Kidney capillary endothelial cell (primary cell): ENCODE measurements around the gene FAM3A.
A peak's percentile ranks its signal among the peaks of the same experiment; 100 is the strongest.
"Not testable (repeated sequence)": the region's sequence is repeated elsewhere in the genome, so short reads cannot be mapped to it uniquely, and the experiment has no call there.

Experiments
- DNase-seq: peaks from one replicate; pipeline ENCODE4 v3.0.0-alpha.2; 2018; ENCODE audit warnings: low spot score

The FAM3A gene

DNA sequence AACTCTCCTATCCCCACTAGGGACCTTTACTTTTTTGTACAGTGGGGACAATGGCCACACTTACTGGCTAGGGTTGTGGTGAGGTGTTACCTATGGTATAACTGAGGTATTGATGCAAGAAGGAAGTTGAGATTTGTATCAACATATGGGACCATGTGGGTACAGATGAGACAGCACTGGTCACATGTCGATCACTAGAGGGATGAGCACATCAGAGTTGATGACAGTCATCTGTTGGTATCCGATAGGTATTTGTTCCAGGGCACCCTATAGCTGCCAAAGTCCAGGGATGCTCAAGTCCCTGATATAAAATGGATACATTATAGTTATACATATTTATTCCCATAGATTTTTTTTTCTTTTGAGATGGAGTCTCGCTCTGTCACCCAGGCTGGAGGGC lies 13.0 kb downstream of the FAM3A start:
- no peak for DNase-seq

DNA sequence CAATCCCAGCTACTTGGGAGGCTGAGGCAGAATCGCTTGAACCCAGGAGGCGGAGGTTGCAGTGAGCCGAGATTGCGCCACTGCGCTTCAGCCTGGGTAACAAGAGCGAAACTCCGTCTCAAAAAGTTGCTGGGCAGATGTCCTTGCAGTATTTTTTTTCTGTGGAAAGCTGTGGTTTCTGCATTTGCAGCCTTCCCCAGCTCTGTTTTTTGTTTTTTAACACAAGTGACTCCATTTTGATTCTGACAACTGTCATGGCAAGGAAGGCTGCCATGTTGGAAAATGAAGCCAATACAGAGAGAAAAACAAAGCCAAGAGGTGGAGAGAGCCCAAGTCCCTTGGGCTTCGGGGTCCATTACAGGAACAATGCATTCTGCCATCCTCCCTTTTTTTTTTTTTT lies 13.9 kb downstream of the FAM3A start:
- DNase-seq: no peak

DNA sequence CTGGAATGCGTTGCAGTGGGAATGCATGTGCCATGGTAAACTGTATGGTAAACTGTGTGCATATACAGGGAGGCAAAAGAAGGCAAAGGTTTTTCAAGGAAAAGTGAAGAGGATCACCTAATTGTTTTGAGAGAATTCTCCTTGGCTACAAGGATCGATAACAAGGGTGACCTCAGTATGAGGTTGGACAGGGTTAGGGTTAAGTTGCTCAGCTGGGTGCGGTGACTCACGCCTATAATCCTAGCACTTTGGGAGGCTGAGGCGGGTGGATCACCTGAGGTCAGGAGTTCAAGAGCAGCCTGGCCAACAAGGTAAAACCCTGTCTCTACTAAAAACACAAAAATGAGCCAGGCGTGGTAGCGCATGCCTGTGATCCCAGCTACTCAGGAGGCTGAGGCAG lies 14.6 kb downstream of the FAM3A start:
- DNase-seq: not testable (repeated sequence)

GRCh38 chrX:154496591-154497137 lies 19.4 kb downstream of the FAM3A start:
- DNase-seq: not testable (repeated sequence)

DNA sequence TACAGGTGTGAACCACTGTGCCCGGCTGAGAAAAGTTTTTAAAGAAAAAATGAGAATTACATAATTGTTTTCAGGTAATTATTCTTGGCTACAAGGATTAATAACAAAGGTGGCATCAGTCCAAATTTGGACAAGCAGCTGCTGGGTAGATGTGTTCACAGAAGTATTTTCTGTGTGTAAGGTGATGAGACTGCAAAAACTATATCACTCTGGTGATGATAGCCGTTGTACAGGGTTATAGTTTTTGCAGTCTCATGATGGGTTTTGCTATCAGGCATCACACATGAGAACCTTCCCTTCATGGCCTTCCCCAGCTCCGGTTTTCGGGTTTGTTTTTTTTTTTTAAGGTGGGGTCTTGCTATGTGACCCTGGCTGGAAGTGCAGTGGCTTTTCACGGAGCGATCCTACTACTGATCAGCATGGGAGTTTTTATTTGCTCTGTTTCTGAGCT lies 20.5 kb downstream of the FAM3A start:
- no peak for DNase-seq

DNA sequence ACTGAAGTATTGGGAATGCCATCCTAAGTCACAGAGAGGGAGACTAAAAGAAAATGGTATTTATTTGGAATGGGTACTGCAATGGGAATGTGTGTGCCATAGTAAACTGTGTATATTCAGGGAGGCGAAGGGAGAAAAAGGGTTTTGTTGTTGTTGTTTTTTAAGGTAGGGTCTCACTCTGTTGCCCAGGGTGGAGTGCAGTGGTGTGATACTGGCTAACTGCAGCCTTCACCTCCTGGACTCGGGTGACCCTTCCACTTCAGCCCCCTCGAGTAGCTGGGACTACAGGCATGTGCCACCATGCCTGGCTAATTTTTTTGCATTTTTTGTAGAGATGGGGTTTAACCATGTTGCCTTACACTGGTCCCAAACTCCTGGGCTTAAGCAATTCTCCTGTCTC lies 21.3 kb downstream of the FAM3A start:
- DNase-seq: no peak

DNA sequence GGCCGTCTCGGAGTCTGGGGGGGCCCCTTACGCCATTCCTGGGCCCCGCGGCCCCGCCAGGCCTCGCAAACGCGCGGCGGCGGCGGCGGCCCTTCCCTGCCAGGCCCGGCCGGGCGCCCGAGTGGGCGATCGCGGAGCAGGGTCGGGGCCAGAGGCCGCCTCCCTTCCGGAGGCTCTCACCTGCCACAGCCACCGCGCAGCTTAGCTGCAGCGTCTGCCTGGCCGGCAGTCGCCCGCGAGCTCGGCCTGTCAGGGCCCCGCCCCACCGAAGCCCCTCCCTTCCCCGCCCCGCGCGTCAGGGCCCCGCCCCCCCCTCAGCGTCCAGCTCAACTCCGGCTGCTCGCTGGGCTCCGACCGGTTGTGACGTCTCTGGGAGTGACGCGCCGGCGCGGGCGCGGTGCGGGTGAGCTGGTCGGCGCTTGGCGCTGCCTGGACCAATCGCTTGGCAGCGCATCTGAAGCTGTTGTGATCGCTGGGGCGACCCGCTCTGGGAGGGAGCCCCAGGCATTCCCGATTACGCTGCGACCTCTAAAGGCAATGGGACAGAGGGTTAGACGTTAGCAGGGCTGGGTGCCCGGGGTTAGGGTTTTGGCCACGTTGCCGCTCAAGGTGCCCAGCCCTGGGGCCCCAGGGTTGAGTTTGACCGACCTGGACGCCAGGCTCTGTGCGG lies 25.5 kb downstream of the FAM3A start, which contains the start of gene SLC10A3:
Gene SLC10A3 (minus strand): TSS at position 216 of the 670 bp plus-strand sequence. CDS start 1,689 bp downstream, outside the sequence.
- peak; percentile 85 for DNase-seq

- no peak for DNase-seq
Measured at GRCh38 chrX:154490021-154490413, 26.0 kb downstream of the FAM3A start.

DNA sequence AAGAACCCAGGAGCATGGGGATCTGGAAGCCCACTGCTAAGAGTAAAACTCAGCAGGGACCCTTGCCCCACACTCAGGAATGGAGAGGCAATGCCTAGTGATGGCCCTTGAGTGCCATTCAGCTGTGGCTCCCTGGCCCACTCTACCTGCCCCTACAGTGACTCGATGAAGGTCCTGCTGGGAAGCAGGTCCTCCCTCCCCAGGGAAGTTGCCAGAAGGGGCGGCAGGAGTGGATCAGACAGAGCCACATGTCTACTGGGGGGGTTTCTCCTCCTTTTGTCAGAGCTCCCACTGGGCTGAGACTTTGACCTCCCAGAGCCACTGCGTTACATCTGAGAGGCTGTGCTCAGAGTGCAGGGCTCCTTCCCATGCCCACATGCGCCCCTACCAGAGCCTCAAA lies 26.9 kb downstream of the FAM3A start:
- DNase-seq: no peak

DNA sequence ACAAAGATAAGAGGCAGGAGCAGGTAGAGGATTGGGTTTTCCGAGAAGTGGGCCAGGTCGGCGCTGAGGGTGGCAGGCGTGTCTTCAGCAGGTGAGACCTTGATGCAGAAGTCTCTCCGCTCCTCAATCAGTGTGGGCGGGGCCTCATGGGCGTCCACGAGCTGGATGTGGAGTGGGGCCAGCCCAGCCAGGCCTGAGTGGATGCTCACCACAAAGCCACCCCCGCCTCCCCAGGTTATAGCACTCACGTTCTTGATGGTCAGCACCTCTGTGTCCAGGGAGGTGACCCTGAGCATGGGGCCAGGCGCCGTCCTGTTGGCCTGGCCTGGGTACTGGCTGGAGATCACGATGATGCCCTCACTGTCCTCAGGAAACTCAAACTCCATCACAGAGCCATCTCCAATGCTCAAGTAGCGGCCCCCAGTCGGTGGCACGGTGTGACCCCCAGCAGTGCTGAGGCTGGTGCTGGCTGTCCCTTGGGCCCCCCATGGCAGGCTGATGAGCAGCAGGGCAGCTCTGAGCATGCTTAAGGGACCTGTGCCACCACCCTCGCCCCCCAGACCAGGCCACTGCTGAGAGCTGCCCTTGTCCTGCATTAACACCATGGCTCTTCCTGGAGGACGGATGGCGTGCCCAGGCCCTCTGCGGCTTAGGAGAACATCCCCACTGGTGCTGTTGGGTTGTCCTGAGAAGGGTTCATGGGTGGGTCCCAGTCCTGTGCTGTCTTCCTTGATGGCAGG lies 27.5 kb downstream of the FAM3A start:
- DNase-seq: no peak

DNA sequence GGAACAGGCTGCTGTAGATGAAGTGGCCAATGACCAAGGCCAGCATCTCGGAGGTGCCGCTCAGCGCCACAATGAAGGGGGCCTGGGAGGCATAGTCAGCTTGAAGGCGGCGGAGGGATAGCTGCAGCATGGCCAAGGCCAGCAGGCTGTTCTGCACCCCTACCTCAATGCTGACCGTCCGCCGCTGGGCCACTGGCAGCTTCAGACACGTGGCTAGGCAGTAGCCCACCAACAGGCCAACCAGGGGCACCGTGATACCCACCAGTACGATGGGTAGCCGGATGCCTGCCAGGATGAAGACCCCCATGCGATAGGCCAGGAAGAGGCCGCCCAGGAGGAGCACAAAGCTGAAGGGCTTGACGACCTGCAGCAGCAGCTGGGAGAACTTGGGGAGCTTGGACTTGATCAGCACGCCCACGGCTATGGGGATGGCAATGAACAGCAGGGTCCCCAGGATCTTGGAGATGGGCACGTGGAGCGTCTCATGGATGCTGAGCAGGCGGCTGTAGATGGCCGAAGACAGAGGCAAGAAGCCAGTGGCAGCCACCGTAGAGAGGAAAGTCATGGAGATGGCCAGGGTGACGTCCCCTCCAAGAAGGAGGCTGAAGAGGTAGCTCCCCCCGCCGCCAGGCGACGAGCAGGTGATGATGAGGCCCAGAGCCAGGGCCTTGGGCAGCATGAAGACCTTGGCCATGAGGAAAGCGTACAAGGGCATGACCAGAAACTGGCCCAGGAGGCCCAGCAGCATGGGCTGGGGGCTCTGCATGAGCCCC lies 28.3 kb downstream of the FAM3A start:
- no peak for DNase-seq

- DNase-seq: no peak
Measured at GRCh38 chrX:154486396-154487207, 29.4 kb downstream of the FAM3A start, which contains the start of gene UBL4A. Gene UBL4A (minus strand): TSS chrX:154486615. CDS start chrX:154486584, 31 bp downstream.

DNA sequence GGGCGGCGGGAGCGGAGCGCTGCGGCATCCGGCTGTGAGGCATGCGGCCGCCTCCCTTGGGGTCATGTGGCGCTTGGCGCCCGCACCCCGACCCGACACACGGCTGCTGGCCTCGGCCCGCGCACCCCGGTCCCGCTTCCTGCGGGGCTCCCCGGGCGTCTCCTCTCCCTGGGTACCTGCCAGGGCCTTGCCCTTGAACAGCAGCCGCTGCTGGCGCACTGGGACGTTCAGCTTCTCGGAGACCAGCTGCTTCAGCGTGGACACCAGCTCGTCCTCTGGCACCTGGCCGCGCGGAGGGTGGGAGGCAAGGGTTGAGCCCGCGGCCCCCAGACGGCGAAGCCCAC lies 30.0 kb downstream of the FAM3A start:
- DNase-seq: no peak

GRCh38 chrX:154485150-154486051 lies 30.6 kb downstream of the FAM3A start:
- DNase-seq: no peak

DNA sequence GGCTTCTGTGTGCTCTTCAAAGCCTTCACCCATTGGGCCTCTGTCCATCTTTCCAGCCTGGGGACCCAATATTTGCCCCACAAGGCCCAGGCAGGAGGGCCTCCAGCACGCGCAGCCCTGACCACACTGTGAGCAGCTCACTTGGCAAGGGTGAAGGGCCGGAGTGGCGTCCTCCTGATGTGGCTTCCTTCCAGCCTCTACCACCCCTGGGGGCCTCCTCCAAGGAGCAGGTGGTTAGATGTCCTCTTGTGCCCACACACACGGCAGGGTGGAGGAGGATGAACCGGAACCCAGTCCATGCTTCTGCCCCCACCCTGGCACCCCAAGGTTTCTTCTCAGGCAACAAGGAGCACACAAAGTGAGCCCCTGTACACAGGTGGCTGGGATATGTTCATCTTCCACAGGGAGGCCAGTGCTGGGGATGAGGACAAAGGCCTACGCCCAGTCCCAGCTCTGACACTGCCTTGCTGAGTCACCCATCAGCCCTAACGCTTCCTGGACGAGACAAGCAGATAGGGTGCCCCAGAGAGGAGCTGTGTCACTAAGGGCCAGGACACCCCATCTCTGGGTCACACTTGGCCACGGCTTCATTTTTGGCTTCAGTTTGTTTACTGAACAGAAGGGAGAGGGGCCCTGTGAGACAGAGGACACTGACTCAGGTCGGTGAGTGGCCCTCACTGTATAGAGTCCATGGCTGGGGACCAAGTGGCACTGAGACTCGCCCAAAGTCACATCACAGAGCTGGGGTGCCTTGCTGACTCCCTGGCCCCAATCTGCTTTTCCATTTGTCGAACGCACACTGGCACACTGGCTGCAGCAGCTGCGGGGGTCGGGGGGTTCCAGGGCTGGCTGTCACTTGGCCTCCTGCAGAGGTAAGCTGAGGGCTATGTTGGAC lies 31.5 kb downstream of the FAM3A start:
- DNase-seq: no peak

GRCh38 chrX:154483325-154483724 lies 32.7 kb downstream of the FAM3A start:
- DNase-seq: no peak

DNA sequence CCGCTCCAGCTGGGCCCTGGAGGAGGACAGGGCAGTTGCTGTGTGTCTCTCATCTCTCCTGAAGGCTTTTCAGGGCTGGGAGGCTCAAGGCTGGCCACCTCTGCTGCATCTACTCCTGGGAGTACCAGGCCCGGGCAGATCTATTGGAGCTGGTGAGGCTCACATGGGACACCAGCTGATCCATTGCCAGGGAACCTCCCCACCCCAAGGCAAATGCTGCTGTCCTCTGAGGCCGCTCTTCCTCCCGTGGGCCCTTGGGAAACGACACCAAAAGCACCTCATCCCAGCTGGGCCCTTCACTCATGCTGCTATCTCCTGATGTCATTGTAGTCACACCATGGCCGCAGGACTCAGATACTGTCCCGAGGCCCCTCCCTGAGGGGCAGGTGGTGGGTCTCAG lies 33.2 kb downstream of the FAM3A start:
- no peak for DNase-seq

DNA sequence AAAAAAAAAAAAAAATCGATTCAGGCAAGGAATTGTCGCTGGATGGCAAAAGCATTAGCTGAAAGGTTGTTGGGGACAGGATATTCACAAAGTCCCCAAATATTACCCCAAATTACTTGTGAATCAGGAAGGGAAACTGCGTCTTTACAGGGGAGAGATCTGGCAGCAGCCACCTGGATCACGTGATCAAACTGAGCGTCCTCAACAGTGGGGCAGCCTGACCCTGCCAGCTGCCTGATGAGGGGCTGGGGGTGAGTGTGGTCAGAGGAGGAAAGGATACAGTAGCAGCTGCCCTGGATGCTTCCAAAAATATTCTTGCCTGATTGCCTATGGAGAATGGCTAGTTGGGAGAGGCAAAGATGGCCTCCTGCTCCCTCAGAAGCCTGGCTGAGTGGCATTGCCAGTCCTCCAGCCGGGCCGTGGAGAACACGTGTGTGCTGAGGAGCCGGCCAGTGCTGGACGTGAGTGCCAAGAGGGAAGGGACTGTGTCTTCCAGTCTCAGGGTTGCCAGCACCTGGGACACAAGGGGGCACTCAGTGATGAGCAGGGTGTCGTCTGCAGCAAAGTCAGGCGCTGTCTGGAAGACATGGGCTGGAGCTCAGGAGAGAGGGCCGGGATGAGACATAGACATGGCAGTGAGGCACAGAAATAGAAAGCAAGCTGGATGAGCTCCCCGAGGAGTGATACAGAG lies 34.0 kb downstream of the FAM3A start:
- no peak for DNase-seq

GRCh38 chrX:154481195-154481594 lies 34.8 kb downstream of the FAM3A start:
- no peak for DNase-seq
